ENCODE results near the gene FUBP3.

Gene FUBP3

DNA sequence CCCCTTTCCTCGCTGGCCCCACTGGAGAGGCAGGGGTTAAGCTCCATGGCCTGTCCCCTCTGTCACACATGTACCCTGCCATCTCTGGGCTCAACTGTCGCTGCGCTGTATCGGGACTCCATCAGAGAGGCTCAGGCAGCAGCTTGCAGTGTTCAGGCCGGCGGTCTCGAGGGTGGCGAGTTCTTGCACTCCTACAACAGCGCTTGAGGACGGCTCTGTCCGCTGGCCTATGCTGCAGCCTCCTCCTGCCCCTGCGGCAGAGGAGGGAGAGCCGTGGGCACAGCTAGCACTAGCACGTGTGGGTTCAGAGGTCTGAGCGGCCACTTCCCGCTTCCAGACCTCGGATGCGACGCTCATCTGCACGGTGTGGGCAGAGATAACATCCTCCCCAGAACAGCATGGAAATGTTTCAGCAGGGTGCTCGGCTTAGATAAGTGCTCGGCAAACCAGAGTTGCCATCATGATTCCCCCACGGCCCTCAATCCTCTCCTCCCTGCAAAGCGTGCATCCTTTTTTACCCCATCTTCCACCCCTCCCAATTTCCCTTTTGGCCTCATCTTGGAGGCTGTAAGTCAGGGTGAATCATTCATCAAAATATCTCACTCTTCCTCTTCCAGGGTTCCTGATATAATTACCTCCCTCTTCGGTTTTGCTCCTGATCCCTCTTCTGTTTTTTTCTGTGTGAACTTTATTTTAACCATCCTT, 41.9 kb upstream of the FUBP3 start:
- no peak overlapping the region for H3K4me3 ChIP-seq (ENCODE audit: low read length)
- peaks cover 21% of the 10 kb centered on the region for H3K27me3 ChIP-seq (ENCODE audit: control insufficient read depth, low read length)
- no peak overlapping the region for H3K4me2 ChIP-seq (ENCODE audit: low read length)

DNA sequence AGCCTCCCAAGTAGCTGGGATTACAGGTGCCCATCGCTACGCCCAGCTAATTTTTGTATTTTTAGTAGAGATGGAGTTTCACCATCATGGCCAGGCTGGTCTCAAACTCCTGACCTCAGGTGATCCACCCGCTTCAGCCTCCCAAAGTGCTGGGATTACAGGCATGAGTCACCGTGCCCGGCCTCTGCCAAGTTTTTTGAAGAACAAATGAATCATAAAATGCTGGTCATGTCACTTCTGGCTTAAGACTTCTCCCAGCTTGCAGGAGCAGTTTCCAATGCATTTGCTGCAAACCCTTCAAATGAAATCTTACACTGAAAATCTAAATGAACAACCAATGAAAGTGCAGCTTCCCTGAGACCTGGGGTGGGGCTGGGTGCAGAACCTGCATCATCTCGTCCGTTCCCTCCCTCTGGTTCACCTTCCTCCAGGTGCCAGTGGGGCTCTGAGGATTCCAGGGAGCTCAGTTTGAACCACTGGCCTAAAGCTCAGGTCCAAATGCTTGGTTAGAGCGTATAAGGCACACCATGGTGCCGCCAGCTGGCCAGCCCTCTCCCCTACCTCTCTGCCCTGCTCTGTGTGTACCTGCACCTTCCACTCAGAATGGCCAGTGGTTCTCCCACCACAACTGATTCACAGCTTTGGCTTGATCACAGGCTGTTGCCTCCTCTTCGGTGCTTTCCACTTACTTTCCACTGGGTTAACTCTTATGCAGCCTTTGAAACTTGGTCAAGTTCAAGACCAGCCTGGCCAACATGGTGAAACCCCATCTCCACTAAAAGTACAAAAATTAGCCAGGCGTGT, 39.8 kb upstream of the FUBP3 start:
- H3F3A ChIP-seq (ENCODE audit: control insufficient read depth, insufficient read depth): no peaks in the 10 kb centered on the region
- H4K20me1 ChIP-seq (ENCODE audit: control insufficient read depth, insufficient read depth, low read depth, low read length): no peaks in the 10 kb centered on the region
- H3K79me2 ChIP-seq (ENCODE audit: control insufficient read depth, low read length): no peaks in the 10 kb centered on the region
- no peaks in the 10 kb centered on the region for H3K9me3 ChIP-seq (ENCODE audit: control insufficient read depth, insufficient read depth, low read length)
- H3K27me3 ChIP-seq (ENCODE audit: control insufficient read depth, low read length): peaks cover 21% of the 10 kb centered on the region
- no peak for TF ChIP-seq EZH2phosphoT487 (IDR thresholded peaks at IDR 0.05; ENCODE audit: borderline replicate concordance, low read length)
- TF ChIP-seq, protein P1, sequence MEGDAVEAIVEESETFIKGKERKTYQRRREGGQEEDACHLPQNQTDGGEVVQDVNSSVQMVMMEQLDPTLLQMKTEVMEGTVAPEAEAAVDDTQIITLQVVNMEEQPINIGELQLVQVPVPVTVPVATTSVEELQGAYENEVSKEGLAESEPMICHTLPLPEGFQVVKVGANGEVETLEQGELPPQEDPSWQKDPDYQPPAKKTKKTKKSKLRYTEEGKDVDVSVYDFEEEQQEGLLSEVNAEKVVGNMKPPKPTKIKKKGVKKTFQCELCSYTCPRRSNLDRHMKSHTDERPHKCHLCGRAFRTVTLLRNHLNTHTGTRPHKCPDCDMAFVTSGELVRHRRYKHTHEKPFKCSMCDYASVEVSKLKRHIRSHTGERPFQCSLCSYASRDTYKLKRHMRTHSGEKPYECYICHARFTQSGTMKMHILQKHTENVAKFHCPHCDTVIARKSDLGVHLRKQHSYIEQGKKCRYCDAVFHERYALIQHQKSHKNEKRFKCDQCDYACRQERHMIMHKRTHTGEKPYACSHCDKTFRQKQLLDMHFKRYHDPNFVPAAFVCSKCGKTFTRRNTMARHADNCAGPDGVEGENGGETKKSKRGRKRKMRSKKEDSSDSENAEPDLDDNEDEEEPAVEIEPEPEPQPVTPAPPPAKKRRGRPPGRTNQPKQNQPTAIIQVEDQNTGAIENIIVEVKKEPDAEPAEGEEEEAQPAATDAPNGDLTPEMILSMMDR (IDR thresholded peaks at IDR 0.05; ENCODE audit: low read depth, low read length, poor library complexity, severe bottlenecking): no peak
- no peak overlapping the region for H3K4me2 ChIP-seq (ENCODE audit: low read length)
- no peak overlapping the region for H3K4me3 ChIP-seq (ENCODE audit: low read length)
- no peaks in the 10 kb centered on the region for H3K9me2 ChIP-seq (replicated peaks; ENCODE audit: control insufficient read depth, low read length)
- no peaks in the 10 kb centered on the region for H3K36me3 ChIP-seq (ENCODE audit: control insufficient read depth, low read length)
- no peaks in the 10 kb centered on the region for H3K4me1 ChIP-seq (ENCODE audit: control insufficient read depth, low read length)
- H3K27ac ChIP-seq (ENCODE audit: low read depth, low read length): no peak overlapping the region

More for the DNA sequence above, 41.9 kb upstream of the FUBP3 start:
- Histone ChIP-seq H3K9me2 (replicated peaks; ENCODE audit: control insufficient read depth, low read length) (no peaks in the 10 kb centered on the region), H3K9me3 (ENCODE audit: control insufficient read depth, insufficient read depth, low read length) (no peaks in the 10 kb centered on the region), H3K27ac (ENCODE audit: low read depth, low read length) (no peak overlapping the region), H3K36me3 (ENCODE audit: control insufficient read depth, low read length) (no peaks in the 10 kb centered on the region), H3F3A (ENCODE audit: control insufficient read depth, insufficient read depth) (no peaks in the 10 kb centered on the region), H4K20me1 (ENCODE audit: control insufficient read depth, insufficient read depth, low read depth, low read length) (no peaks in the 10 kb centered on the region), H3K4me1 (ENCODE audit: control insufficient read depth, low read length) (no peaks in the 10 kb centered on the region), H3K79me2 (ENCODE audit: control insufficient read depth, low read length) (no peaks in the 10 kb centered on the region)
- TF ChIP-seq, protein P1 (IDR thresholded peaks at IDR 0.05; ENCODE audit: low read depth, low read length, poor library complexity, severe bottlenecking): no peak
- no peak for TF ChIP-seq EZH2phosphoT487 (IDR thresholded peaks at IDR 0.05; ENCODE audit: borderline replicate concordance, low read length)

DNA sequence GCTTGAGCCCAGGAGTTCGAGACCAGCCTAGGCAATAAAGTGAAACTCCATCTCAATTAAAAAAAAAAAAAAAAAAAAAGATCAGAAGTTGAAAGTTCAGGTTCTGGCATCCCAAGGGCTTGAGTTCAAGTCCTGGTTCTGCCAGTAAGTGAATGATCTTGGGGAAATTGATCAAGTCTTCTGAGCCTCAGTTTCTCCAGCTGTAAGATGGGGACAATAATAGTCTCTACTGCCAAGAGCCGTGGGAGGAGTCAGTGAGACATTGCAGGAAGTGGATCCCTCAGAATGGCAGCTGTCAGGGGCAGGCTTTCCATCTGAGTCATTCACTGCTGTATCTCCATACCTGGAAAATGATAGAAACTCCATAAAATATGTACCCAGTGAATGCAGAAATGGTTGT, 37.8 kb upstream of the FUBP3 start:
- no peaks in the 10 kb centered on the region for H3K9me2 ChIP-seq (replicated peaks; ENCODE audit: control insufficient read depth, low read length)
- no peaks in the 10 kb centered on the region for H3K36me3 ChIP-seq (ENCODE audit: control insufficient read depth, low read length)
- no peaks in the 10 kb centered on the region for H3K79me2 ChIP-seq (ENCODE audit: control insufficient read depth, low read length)
- H3K27ac ChIP-seq (ENCODE audit: low read depth, low read length): no peak overlapping the region
- H3K4me3 ChIP-seq (ENCODE audit: low read length): no peak overlapping the region
- peaks cover 21% of the 10 kb centered on the region for H3K27me3 ChIP-seq (ENCODE audit: control insufficient read depth, low read length)
- TF ChIP-seq EZH2phosphoT487 (IDR thresholded peaks at IDR 0.05; ENCODE audit: borderline replicate concordance, low read length): no peak
- TF ChIP-seq, protein P1 (IDR thresholded peaks at IDR 0.05; ENCODE audit: low read depth, low read length, poor library complexity, severe bottlenecking): no peak
- no peaks in the 10 kb centered on the region for H3F3A ChIP-seq (ENCODE audit: control insufficient read depth, insufficient read depth)
- no peaks in the 10 kb centered on the region for H3K9me3 ChIP-seq (ENCODE audit: control insufficient read depth, insufficient read depth, low read length)
- no peak overlapping the region for H3K4me2 ChIP-seq (ENCODE audit: low read length)
- no peaks in the 10 kb centered on the region for H4K20me1 ChIP-seq (ENCODE audit: control insufficient read depth, insufficient read depth, low read depth, low read length)
- H3K4me1 ChIP-seq (ENCODE audit: control insufficient read depth, low read length): no peaks in the 10 kb centered on the region

Measured in DOHH2 (cell line).